GM18499 (cell line): Measurements from ENCODE around the gene XNDC1N.
"Not testable (repeated sequence)": the region's sequence is repeated elsewhere in the genome, so short reads cannot be mapped to it uniquely, and the experiment has no call there.

Experiments
- ATAC-seq: cut with Tn5 transposase; IDR thresholded peaks from one replicate; pipeline ENCODE4 v1.9.1; 2021; ENCODE audit warnings: moderate number of reproducible peaks; ENCODE audit not compliant: insufficient read depth, unreplicated experiment

XNDC1N gene

DNA sequence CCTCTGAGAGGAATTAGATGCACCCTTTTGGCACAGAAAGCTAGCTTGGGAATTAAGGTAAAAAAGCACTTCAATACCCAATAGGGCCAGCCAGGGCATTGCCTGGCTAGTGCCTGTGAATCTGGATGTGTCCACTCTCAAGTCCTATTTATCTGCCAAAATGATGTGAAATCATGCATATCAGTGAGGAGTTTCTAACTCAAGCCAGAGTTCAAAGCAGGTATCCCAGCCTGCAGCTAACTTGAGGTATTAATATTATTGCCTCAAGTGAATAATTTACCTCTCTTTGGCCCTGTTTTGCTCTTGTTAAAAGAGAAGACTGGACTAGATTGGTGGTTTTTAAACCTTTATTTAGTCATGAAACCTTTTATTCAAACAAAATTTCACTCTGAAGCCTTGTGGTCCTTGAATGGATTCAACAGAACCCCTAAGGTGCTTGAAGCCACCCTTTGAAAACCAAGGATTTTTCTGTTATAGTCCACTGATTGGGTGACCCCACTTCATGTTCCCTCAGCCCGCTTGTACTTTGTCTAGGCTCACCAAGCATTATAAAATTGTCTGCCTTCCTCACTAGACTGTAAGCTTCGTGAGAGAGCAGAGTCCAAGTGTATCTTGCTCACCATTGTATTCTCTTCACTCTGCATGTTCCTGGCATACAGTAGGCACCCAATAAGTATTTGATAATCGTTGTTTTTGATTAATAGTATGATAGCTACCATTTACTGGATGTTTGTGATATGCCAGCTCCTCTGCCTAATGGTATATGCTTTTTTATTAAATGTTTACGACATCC, 4.9 kb upstream of the XNDC1N start:
- no peak for ATAC-seq

DNA sequence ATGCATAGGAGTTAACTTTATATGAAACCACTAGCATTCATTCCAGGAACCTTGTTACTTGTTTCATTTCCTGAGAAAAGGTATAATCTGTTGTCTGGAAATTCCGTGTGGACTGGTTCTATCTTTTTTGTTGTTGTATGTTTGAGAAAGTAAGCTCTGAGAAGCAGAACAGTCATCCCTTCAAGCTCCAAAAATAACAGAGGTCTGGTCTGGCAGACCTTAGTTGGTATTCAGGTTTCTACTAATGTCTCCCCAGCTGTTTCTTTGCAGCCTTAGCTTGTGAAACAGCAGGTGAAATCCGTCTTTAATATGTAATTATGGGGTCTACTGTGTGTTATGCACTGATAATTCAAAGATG, 2.8 kb upstream of the XNDC1N start:
- ATAC-seq, result no peak

- ATAC-seq, result no peak
Observed at GRCh38 chr11:71930556-71931244, 2.3 kb upstream of the XNDC1N start.

GRCh38 chr11:71929491-71929890, 1.1 kb upstream of the XNDC1N start:
- no peak for ATAC-seq

DNA sequence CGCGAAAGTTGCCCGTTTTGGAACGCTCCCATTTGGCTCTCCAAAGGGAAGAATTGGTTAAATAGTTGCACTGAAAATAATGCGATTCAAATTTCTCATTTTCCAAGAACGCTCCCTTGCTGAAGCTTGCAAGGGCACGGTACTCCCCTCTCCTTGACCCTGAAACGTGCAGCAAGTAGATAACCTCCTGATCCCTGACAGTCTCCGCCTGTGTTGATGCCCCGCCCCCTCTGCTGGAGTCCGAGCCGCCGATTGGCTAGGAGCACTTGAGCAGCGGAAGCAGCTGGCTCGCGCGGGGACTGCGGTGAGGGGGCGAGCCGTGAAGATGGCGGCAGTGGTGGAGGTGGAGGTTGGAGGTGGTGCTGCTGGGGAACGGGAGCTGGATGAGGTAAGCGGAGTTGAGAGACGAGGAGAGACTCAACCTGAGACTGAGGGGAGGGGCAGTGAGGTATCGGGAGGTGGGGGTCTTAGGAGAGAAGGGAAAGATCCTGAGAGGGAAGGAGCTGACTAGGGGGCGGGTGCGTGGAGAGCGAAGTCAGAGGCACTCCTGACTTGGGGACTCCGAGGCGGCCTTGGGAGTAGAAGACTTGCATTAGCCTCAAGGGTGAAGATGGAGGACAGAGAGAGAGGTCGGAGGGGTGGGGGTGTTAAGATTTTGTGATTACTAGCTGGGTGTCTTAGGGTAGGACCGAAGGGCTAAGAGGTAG, 496 bp upstream of the XNDC1N start, which contains the start of gene RNF121:
RNF121 (plus strand) TSS at position 310 of the 707 bp plus-strand sequence; CDS start at position 326, 16 bp downstream.
- ATAC-seq, result peak; percentile 61

- ATAC-seq, result no peak
Observed at GRCh38 chr11:71917646-71918140, 10.7 kb downstream of the XNDC1N start.

- ATAC-seq, result no peak
Observed at GRCh38 chr11:71914617-71915189, 13.7 kb downstream of the XNDC1N start.

- ATAC-seq, result no peak
Observed at GRCh38 chr11:71913756-71914526, 14.5 kb downstream of the XNDC1N start.

- not testable (repeated sequence) for ATAC-seq
Observed at GRCh38 chr11:71911986-71912340, 16.4 kb downstream of the XNDC1N start.

DNA sequence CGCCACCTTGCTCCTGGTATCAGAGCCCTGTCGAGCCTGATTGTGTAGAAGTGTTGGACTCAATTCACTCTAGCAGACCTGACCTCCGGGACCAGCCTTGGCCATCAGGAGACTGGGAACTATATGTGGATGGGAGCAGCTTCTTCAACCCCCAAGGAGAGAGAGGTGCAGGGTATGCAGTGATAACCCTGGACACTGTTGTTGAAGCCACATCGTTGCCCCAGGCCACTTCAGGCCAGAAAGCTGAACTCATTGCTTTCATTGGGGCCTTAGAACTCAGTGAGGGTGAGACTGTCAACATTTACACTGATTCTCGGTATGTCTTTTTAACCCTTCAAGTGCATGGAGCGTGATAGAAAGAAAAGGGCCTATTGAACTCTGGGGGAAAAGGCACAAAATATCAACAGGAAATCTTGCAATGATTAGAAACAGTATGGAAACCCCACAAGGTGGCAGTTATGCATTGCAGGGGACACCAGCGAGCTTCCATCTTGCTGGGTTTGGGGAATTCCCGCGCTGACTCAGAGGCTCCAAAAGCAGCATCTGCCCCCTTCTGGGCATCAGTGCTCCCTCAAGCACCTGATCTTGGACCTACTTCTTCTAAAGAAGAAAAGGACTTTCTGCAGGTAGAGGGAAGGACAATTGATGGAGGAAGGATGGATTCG, 16.9 kb downstream of the XNDC1N start:
- not testable (repeated sequence) for ATAC-seq

GRCh38 chr11:71910775-71911174, 17.6 kb downstream of the XNDC1N start:
- ATAC-seq, result not testable (repeated sequence)

- no peak for ATAC-seq
Observed at GRCh38 chr11:71908218-71908617, 20.2 kb downstream of the XNDC1N start.

DNA sequence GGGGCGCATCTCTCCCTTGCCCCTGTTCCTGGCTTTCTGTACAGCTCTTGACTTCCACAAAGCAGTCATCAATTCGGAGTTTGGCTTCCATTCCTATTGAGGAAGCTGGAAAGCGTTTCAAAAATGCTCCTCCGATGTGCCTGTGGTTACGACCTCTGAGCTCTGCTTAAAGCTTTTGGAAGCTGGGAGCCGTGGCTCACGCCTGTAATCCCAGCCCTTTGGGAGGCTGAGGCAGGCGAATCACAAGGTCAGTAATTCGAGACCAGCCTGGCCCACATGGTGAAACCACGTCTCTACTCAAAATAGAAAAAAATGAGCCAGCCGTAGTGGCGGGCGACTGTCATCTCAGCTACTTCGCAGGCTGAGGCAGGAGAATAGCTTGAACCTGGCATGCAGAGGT, 27.3 kb downstream of the XNDC1N start:
- not testable (repeated sequence) for ATAC-seq

- no peak for ATAC-seq
Observed at GRCh38 chr11:71895961-71896360, 32.4 kb downstream of the XNDC1N start.

- not testable (repeated sequence) for ATAC-seq
Observed at GRCh38 chr11:71889181-71889872, 39.1 kb downstream of the XNDC1N start.

DNA sequence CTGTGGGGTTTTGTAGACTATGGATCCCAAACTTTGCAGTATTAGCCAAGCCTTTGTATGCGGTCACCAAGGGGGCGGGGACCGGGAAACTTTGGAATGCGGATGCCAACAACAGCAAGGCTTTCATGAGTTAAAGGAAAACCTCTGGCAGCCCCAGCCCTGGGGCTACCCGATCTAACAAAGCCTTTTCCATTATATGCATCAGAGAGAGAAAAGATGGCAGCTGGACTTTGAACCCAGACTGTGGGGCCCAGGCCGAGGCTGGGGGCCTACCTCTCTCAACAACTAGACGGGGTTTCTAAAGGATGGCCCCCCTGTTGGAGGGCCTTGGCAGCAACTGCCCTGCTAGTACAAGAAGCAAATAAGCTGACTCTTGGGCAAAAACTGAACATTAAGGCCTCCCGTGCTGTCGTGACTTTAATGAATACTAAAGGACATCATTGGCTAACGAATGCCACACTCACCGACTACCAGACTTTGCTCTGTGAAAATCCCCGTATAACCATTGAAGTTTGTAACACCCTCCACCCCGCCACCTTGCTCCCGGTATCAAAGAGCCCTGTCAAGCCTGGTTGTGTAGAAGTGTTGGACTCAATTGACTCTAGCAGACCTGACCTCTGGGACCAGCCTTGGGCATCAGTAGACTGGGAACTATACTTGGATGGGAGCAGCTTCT, 39.9 kb downstream of the XNDC1N start:
- not testable (repeated sequence) for ATAC-seq

DNA sequence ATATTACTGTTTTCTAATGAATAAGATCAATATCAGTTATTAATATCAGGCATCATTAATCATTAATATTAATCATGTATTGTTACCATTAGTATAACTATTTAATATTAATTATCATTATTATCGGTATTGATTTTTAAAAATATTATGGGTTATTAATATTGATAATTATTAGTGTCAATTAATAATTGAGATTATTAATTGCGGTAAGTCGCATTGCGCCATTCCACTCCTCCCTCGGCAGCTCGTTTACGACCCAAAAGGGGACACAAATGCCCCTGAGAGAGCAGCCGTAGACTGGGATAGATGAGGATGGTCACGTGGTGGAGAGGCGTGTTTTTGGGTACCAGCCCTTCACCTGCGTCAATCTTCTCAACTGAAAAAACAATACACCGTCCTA, 42.6 kb downstream of the XNDC1N start:
- not testable (repeated sequence) for ATAC-seq
